Choroid plexus epithelial cell (primary cell): ENCODE results near the gene BMAL1.

Experiments
- DNase-seq: peaks from one replicate; pipeline ENCODE4 v3.0.0-alpha.2; 2010; ENCODE audit warnings: low read depth
- H3K4me3 ChIP-seq: 2 replicates; pipeline ENCODE4 v1.5.1; 2011; ENCODE audit warnings: low read depth, mild to moderate bottlenecking, control low read depth, low read length, moderate library complexity
- TF ChIP-seq, protein P1 (sequence below): conservative IDR thresholded peaks from 2 replicates; pipeline ENCODE4 v1.5.1; 2011; ENCODE audit warnings: low read depth, mild to moderate bottlenecking, control low read depth, inconsistent platforms, low read length, moderate library complexity

BMAL1 gene

DNA sequence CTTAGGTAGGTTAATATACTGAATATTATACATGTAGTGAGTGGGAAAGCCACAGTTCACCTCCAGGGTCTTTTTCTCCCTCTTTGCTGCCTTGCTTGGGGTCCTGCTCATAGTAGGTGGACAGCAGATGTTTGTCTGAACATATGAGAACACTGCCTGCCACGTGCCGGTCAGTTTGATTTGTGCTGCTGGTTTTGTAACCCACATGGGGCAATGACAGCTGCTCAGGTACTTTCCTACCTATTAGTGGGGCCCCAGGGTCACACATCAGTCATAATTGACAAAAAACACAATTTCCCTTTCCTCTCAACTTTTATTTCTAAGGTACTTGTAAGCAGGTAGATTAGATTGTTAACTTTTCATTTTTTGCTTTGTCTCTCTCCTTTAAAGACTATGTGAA lies 43.8 kb downstream of the BMAL1 start:
- DNase-seq, result no peak
- no peak overlapping the region for H3K4me3 ChIP-seq
- TF ChIP-seq, protein P1, sequence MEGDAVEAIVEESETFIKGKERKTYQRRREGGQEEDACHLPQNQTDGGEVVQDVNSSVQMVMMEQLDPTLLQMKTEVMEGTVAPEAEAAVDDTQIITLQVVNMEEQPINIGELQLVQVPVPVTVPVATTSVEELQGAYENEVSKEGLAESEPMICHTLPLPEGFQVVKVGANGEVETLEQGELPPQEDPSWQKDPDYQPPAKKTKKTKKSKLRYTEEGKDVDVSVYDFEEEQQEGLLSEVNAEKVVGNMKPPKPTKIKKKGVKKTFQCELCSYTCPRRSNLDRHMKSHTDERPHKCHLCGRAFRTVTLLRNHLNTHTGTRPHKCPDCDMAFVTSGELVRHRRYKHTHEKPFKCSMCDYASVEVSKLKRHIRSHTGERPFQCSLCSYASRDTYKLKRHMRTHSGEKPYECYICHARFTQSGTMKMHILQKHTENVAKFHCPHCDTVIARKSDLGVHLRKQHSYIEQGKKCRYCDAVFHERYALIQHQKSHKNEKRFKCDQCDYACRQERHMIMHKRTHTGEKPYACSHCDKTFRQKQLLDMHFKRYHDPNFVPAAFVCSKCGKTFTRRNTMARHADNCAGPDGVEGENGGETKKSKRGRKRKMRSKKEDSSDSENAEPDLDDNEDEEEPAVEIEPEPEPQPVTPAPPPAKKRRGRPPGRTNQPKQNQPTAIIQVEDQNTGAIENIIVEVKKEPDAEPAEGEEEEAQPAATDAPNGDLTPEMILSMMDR, result no peak

DNA sequence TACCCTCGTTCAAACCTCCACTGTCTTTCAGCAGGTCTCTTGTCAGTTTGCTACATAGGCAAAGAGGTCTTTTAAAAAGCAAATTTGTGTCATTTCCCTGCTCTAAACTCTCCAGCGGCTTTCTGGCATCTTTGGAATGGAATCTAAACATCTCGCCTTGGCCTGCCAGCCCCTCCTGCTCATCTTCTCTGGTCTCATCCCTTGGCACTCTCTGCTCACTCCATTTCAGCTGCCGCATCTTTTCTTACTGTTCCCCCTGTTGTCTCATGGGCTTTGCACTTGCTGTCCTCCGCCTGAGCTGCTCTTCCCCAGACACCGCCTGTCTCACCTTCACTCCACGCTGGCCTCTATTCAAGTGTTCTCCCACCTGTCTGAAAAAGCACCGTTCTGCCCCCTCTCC lies 46.6 kb downstream of the BMAL1 start:
- H3K4me3 ChIP-seq, result no peak overlapping the region

DNA sequence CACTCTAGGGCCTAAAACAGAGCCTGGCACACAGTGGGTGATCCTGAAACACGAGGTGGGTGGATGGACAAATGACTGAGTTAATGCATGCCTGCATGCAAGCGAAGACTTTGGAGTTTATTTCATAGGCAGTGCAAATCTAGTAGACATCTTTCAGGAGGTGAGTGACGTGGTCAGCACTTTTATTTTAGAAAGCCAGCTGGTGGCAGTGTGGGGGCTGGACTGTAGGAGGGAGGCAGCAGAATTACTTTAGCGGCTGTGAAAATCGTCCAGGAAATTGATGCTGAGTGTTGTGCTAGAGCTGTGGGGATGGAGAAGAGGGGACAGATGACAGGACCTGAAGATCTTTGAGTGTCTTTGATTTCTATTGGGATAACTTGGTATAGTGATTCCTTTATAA lies 47.1 kb downstream of the BMAL1 start:
- no peak for DNase-seq
- no peak overlapping the region for H3K4me3 ChIP-seq
- TF ChIP-seq, protein P1, result no peak

More for the DNA sequence above, 46.6 kb downstream of the BMAL1 start:
- DNase-seq, result no peak
- TF ChIP-seq, protein P1, result no peak

- no peak overlapping the region for H3K4me3 ChIP-seq
- DNase-seq, result no peak
- TF ChIP-seq, protein P1, result no peak
Observed at GRCh38 chr11:13327421-13327820, 49.8 kb downstream of the BMAL1 start.

GRCh38 chr11:13328286-13328685 lies 50.7 kb downstream of the BMAL1 start:
- TF ChIP-seq, protein P1, result no peak

DNA sequence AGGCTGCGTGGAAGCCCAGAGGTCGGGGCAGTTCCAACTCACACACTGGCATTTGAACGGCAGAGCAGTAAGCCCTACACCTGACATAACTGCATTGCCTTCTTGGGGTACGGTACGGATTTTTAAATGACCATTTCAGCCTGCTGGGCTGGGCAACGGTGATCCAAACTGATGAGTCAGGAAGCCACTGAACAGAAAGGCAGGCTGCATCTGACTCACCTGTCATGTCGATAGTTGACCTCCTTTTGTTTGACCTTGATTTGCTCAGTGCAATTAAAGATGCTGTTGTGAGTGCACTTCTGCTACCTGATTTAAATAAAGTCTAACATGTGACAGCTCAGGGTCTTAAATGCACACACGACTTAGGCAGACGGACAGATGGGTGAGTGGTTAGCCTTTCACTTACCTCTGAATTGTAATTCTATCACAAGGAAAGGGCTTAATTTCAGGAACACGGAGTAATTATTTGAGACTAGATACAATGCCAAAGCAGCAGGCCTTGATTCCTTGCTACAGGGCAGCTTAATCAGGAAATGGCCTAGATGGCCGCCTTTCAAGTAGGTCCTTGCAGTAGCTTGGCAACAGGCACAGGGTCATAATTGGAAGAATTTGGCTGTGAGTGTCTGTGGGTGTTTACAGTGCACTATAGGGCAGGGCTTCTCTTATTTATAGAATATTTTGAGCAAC lies 52.2 kb downstream of the BMAL1 start:
- DNase-seq, result no peak
- TF ChIP-seq, protein P1, result no peak
- no peak overlapping the region for H3K4me3 ChIP-seq

More at GRCh38 chr11:13328286-13328685, 50.7 kb downstream of the BMAL1 start:
- no peak overlapping the region for H3K4me3 ChIP-seq
- DNase-seq, result no peak

DNA sequence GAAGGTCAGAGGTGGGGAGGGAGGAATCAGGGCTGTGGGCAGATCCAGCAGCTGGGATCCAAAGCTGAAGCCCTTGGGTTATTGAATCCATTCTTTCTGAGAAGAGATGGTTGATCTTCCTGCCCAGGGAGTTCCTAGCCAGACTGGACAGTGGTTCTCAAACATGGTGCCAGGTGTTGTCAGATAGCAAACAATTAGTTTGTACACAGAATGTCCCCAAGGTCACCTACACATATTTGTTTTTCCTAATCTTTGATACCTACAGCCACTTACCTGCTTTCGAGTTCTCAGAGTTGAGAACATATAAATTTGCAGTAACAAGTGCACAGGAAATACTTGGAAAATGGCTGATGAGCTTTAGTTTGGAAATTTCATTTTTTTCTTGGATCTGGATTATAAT lies 54.5 kb downstream of the BMAL1 start:
- H3K4me3 ChIP-seq, result no peak overlapping the region
- TF ChIP-seq, protein P1, result no peak
- DNase-seq, result no peak
